Stromal cell of bone marrow (primary cell): Measurements from ENCODE around the gene KRT33B.
A peak's percentile ranks its signal among the peaks of the same experiment; 100 is the strongest.
"Not testable (repeated sequence)": the region's sequence is repeated elsewhere in the genome, so short reads cannot be mapped to it uniquely, and the experiment has no call there.

Experiments used
- DNase-seq: peaks from one replicate; pipeline ENCODE4 v3.0.0-alpha.2; 2012; ENCODE audit warnings: low read depth

KRT33B gene

GRCh38 chr17:41393294-41393693, 23.7 kb upstream of the KRT33B start:
- no peak for DNase-seq

GRCh38 chr17:41392278-41392677, 22.7 kb upstream of the KRT33B start:
- peak; percentile 54 for DNase-seq

- no peak for DNase-seq
These were observed 21.9 kb upstream of the KRT33B start for GRCh38 chr17:41391535-41391934.

- DNase-seq, result no peak
These were observed 20.9 kb upstream of the KRT33B start for GRCh38 chr17:41390411-41390938.

- no peak for DNase-seq
These were observed 18.1 kb upstream of the KRT33B start for GRCh38 chr17:41387670-41388069.

- no peak for DNase-seq
These were observed 16.6 kb upstream of the KRT33B start for GRCh38 chr17:41386227-41386626.

- no peak for DNase-seq
These were observed 14.1 kb upstream of the KRT33B start for GRCh38 chr17:41383690-41384089.

- DNase-seq, result peak; percentile 62
These were observed 12.8 kb upstream of the KRT33B start for GRCh38 chr17:41382394-41382793.

GRCh38 chr17:41381943-41382342, 12.3 kb upstream of the KRT33B start, which contains the start of gene KRT34:
Gene KRT34, minus strand, starts transcription at chr17:41382306. Its CDS starts 60 bp downstream, at chr17:41382246.
- DNase-seq, result not testable (repeated sequence)

- DNase-seq, result peak; percentile 60
These were observed 10.5 kb upstream of the KRT33B start for GRCh38 chr17:41380091-41380490.

- DNase-seq, result no peak
These were observed 7.9 kb upstream of the KRT33B start for GRCh38 chr17:41377546-41377945.

- DNase-seq, result no peak
These were observed 590 bp downstream of the KRT33B start for GRCh38 chr17:41369023-41369422.

GRCh38 chr17:41367426-41368075, 2.1 kb downstream of the KRT33B start:
- DNase-seq, result peak; percentile 77

GRCh38 chr17:41366070-41366469, 3.5 kb downstream of the KRT33B start:
- no peak for DNase-seq

- no peak for DNase-seq
These were observed 5.7 kb downstream of the KRT33B start for GRCh38 chr17:41363881-41364280.

- no peak for DNase-seq
These were observed 9.2 kb downstream of the KRT33B start for GRCh38 chr17:41360296-41360995.

GRCh38 chr17:41354536-41354935, 15.1 kb downstream of the KRT33B start:
- no peak for DNase-seq

GRCh38 chr17:41352597-41353366, 16.8 kb downstream of the KRT33B start:
- no peak for DNase-seq

- DNase-seq, result no peak
These were observed 18.4 kb downstream of the KRT33B start for GRCh38 chr17:41351177-41351576.

GRCh38 chr17:41350381-41350878, 19.2 kb downstream of the KRT33B start, which contains the start of gene KRT33A:
Gene KRT33A, minus strand, starts transcription at chr17:41350828. Its CDS starts 61 bp downstream, at chr17:41350767.
- not testable (repeated sequence) for DNase-seq

GRCh38 chr17:41347869-41348760, 21.5 kb downstream of the KRT33B start:
- DNase-seq, result no peak
